Neural progenitor cell (in vitro differentiated cells): Measurements from ENCODE around the gene SCLT1. TPM values are rescaled to one million over a fixed set of nuclear protein-coding genes. Genes with fewer than 3 reads are reported as not detected.

ENCODE experiments used
- DNase-seq: peaks from one replicate; pipeline ENCODE4 v3.0.0-alpha.2; 2016; ENCODE audit warnings: low spot score
- H2AFZ ChIP-seq: fragments of 200-600 bp; sonication (generic); replicated peaks from 2 replicates; pipeline ENCODE4 v1.6.1; 2016; ENCODE audit warnings: antibody characterized with exemption
- H3F3A ChIP-seq: fragments of 200-600 bp; sonication (generic); 2 replicates; pipeline ENCODE4 v1.6.1; 2016; ENCODE audit warnings: antibody characterized with exemption, low read depth
- H3K27ac ChIP-seq: fragments of 200-600 bp; sonication (generic); 2 replicates; pipeline ENCODE4 v1.5.1; 2016; ENCODE audit warnings: mild to moderate bottlenecking
- H3K27me3 ChIP-seq: fragments of 200-600 bp; sonication (generic); 2 replicates; pipeline ENCODE4 v1.6.1; 2016; ENCODE audit warnings: mild to moderate bottlenecking, moderate library complexity
- H3K36me3 ChIP-seq: fragments of 200-600 bp; sonication (generic); 2 replicates; pipeline ENCODE4 v1.5.1; 2016
- H3K4me1 ChIP-seq: fragments of 200-600 bp; sonication (generic); 2 replicates; pipeline ENCODE4 v1.6.1; 2016; ENCODE audit warnings: mixed run types
- H3K4me2 ChIP-seq: fragments of 200-600 bp; sonication (generic); 2 replicates; pipeline ENCODE4 v1.6.1; 2016
- H3K4me3 ChIP-seq: fragments of 200-600 bp; sonication (generic); 2 replicates; pipeline ENCODE4 v1.5.1; 2016
- H3K79me2 ChIP-seq: fragments of 200-600 bp; sonication (generic); 2 replicates; pipeline ENCODE4 v1.6.1; 2016; ENCODE audit warnings: low read depth
- H3K9ac ChIP-seq: fragments of 200-600 bp; sonication (generic); 2 replicates; pipeline ENCODE4 v1.6.1; 2016
- H3K9me3 ChIP-seq: fragments of 200-600 bp; sonication (generic); 2 replicates; pipeline ENCODE4 v1.5.1; 2016; ENCODE audit warnings: low read depth
- H4K20me1 ChIP-seq: fragments of 200-600 bp; sonication (generic); 2 replicates; pipeline ENCODE4 v1.6.1; 2016; ENCODE audit warnings: low read depth
- H3K27ac Mint-ChIP-seq: 3 replicates; pipeline ENCODE4 v1.8.0; 2021; ENCODE audit warnings: mixed read lengths
- H3K27me3 Mint-ChIP-seq: 2 replicates; pipeline ENCODE4 v1.8.0; 2022; ENCODE audit warnings: low read depth, mild to moderate bottlenecking, inconsistent platforms, moderate library complexity, mixed read lengths; ENCODE audit not compliant: insufficient read depth
- H3K36me3 Mint-ChIP-seq: 3 replicates; pipeline ENCODE4 v1.8.0; 2021; ENCODE audit warnings: mixed read lengths
- H3K4me1 Mint-ChIP-seq: 3 replicates; pipeline ENCODE4 v1.8.0; 2021; ENCODE audit warnings: mixed read lengths
- H3K4me3 Mint-ChIP-seq: 3 replicates; pipeline ENCODE4 v1.8.0; 2021; ENCODE audit warnings: mild to moderate bottlenecking, moderate library complexity, mixed read lengths
- H3K9me3 Mint-ChIP-seq: 3 replicates; pipeline ENCODE4 v1.8.0; 2020; ENCODE audit warnings: mixed read lengths
- EZH2 ChIP-seq: fragments of 200-600 bp; sonication (generic); IDR thresholded peaks from 2 replicates; pipeline ENCODE4 v1.6.1; 2017; ENCODE audit warnings: antibody characterized with exemption, mild to moderate bottlenecking, moderate library complexity
- EZH2phosphoT487 ChIP-seq: fragments of 200-600 bp; sonication (generic); IDR thresholded peaks from 2 replicates; pipeline ENCODE4 v1.6.1; 2017; ENCODE audit warnings: antibody characterized with exemption
- total RNA-seq: library from RNA; depleted of rRNA; stranded (reverse); fragments of >200 nt; gene quantifications from 2 replicates; pipeline ENCODE4 v1.2.3, GENCODE V29; 2015; ENCODE audit warnings: low replicate concordance
- TF ChIP-seq, protein P1 (sequence below): fragments of 200-600 bp; sonication (generic); IDR thresholded peaks from 2 replicates; pipeline ENCODE4 v1.5.1; 2017; ENCODE audit warnings: antibody characterized with exemption, mild to moderate bottlenecking

SCLT1 gene
- total RNA-seq, 1 donor from 2014 or later, result 30.0 TPM

DNA sequence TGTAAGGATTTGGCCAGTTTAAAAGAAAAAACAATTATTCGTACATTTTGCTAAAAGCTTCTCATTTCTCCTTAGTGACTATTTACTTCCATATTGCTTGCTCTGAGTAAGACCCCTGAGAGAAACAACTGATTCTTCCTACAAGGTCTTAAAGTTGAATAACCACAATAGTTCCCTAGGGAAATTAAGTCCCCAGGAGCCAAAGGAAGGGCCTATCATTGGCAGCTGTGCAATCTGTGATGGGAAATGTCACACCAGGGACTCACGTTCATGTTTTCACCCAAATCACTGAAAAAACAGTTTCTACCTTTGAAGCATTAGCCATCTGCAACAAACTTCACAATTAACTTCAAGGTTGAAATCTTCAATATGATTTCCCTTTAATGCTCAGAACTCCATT lies 217.1 kb downstream of the SCLT1 start:
- no peak overlapping the region for H3K4me2 ChIP-seq
- Mint-ChIP-seq H3K4me3 (no peak overlapping the region), H3K27ac (no peak overlapping the region), H3K4me1 (peaks cover 6% of the 10 kb centered on the region), H3K9me3 (no peaks in the 10 kb centered on the region), H3K36me3 (peaks cover 18% of the 10 kb centered on the region), H3K27me3 (no peaks in the 10 kb centered on the region)
- peaks cover 11% of the 10 kb centered on the region for H3K36me3 ChIP-seq
- no peak for TF ChIP-seq EZH2
- TF ChIP-seq, protein P1, sequence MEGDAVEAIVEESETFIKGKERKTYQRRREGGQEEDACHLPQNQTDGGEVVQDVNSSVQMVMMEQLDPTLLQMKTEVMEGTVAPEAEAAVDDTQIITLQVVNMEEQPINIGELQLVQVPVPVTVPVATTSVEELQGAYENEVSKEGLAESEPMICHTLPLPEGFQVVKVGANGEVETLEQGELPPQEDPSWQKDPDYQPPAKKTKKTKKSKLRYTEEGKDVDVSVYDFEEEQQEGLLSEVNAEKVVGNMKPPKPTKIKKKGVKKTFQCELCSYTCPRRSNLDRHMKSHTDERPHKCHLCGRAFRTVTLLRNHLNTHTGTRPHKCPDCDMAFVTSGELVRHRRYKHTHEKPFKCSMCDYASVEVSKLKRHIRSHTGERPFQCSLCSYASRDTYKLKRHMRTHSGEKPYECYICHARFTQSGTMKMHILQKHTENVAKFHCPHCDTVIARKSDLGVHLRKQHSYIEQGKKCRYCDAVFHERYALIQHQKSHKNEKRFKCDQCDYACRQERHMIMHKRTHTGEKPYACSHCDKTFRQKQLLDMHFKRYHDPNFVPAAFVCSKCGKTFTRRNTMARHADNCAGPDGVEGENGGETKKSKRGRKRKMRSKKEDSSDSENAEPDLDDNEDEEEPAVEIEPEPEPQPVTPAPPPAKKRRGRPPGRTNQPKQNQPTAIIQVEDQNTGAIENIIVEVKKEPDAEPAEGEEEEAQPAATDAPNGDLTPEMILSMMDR, result no peak
- TF ChIP-seq EZH2phosphoT487, result no peak
- no peak overlapping the region for H3K4me3 ChIP-seq
- H3K27me3 ChIP-seq, result no peaks in the 10 kb centered on the region
- H3K4me1 ChIP-seq, result peaks cover 9% of the 10 kb centered on the region
- peaks cover 13% of the 10 kb centered on the region for H3F3A ChIP-seq
- H3K9me3 ChIP-seq, result no peaks in the 10 kb centered on the region
- H3K79me2 ChIP-seq, result no peaks in the 10 kb centered on the region
- DNase-seq, result no peak
- no peaks in the 10 kb centered on the region for H4K20me1 ChIP-seq
- no peak overlapping the region for H3K9ac ChIP-seq
- no peak overlapping the region for H3K27ac ChIP-seq
- H2AFZ ChIP-seq, result no peak overlapping the region

DNA sequence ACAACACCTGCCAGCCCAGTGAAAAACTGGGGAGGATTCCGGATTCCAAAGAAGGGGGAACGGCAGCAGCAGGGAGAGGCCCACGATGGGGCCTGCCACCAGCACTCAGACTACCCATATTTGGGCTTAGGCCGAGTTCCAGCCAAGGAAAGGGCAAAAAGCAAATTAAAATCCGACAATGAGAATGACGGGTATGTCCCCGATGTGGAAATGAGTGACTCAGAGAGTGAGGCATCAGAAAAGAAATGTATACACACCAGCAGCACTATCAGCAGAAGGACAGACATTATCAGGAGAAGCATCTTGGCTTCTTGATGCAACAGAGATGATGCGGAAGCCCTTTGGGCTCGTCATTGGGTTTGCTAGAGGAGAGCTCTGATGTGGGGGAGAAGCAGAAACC lies 221.4 kb downstream of the SCLT1 start:
- Mint-ChIP-seq H3K36me3 (peaks cover 48% of the 10 kb centered on the region), H3K27ac (no peak overlapping the region), H3K4me3 (no peak overlapping the region), H3K4me1 (peaks cover 6% of the 10 kb centered on the region), H3K9me3 (no peaks in the 10 kb centered on the region), H3K27me3 (no peaks in the 10 kb centered on the region)
- Histone ChIP-seq H3K27ac (no peak overlapping the region), H3K36me3 (peaks cover 17% of the 10 kb centered on the region), H3K4me3 (no peak overlapping the region), H3K79me2 (no peaks in the 10 kb centered on the region), H3K9me3 (no peaks in the 10 kb centered on the region), H3K27me3 (no peaks in the 10 kb centered on the region), H4K20me1 (no peaks in the 10 kb centered on the region), H3K4me1 (peaks cover 9% of the 10 kb centered on the region), H2AFZ (no peak overlapping the region), H3K4me2 (no peak overlapping the region), H3K9ac (no peak overlapping the region), H3F3A (peaks cover 12% of the 10 kb centered on the region)
- no peak for DNase-seq
- no peak for TF ChIP-seq EZH2
- TF ChIP-seq EZH2phosphoT487, result no peak
- TF ChIP-seq, protein P1, result no peak

DNA sequence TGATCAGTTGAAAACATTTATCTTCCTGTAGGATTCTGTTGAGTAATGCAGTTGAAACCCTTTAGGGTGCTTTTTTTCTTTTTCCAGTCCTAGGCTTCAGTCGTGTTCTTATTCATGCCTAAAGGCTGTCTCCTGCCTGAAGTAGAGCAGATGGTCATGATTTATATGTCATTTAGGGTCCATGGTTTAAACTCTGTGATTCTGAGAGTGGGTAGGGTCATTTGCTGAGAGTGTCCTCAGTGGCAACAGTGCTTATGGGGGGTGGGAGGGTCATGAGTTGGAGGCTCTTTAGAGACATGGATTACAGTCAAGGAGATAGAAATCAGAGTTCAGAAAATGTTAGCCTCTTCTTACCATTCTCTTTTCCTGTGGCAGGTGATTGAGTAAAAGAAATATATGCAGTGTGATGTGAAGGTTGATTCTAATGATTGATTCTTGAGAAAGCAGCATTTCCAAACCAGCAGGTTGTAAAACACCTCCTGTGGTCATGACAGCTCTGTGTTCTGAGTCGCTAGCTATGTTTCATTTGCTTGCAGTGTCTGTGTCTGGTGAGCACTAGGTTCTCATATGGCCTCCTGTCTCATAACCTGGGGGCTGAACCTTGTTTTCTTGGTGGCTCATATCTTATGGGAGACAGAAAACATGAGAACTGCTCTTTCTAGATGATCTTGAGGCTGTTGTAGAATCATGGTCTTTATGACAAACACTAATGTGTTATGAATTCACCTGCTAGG lies 223.4 kb downstream of the SCLT1 start:
- TF ChIP-seq EZH2 (no peak), EZH2phosphoT487 (no peak)
- TF ChIP-seq, protein P1, result no peak
- no peak for DNase-seq
- Mint-ChIP-seq H3K9me3 (no peaks in the 10 kb centered on the region), H3K27ac (no peak overlapping the region), H3K4me3 (no peak overlapping the region), H3K27me3 (no peaks in the 10 kb centered on the region), H3K4me1 (peaks cover 6% of the 10 kb centered on the region), H3K36me3 (peaks cover 61% of the 10 kb centered on the region)
- H3K79me2 ChIP-seq, result peaks cover 15% of the 10 kb centered on the region
- H3K4me1 ChIP-seq, result peaks cover 9% of the 10 kb centered on the region
- no peaks in the 10 kb centered on the region for H3K27me3 ChIP-seq
- no peak overlapping the region for H3K4me2 ChIP-seq
- H3K36me3 ChIP-seq, result peaks cover 21% of the 10 kb centered on the region
- no peaks in the 10 kb centered on the region for H3F3A ChIP-seq
- no peak overlapping the region for H2AFZ ChIP-seq
- no peaks in the 10 kb centered on the region for H4K20me1 ChIP-seq
- H3K9ac ChIP-seq, result no peak overlapping the region
- H3K4me3 ChIP-seq, result no peak overlapping the region
- H3K27ac ChIP-seq, result no peak overlapping the region
- no peaks in the 10 kb centered on the region for H3K9me3 ChIP-seq
